ENCODE results near the gene SYNDIG1.

- TF ChIP-seq CTCF (IDR thresholded peaks at IDR 0.05) (no peak), EZH2 (IDR thresholded peaks at IDR 0.05; ENCODE audit: borderline replicate concordance, insufficient read depth, low read depth, low read length, poor library complexity, severe bottlenecking) (no peak)
Measured at GRCh38 chr20:24648919-24649318, 179.5 kb downstream of the SYNDIG1 start.
